Measurements from ENCODE around the gene NPLOC4.
"Not testable (repeated sequence)": the region's sequence is repeated elsewhere in the genome, so short reads cannot be mapped to it uniquely, and the experiment has no call there.

NPLOC4 gene

GRCh38 chr17:81584771-81585170 lies 52.1 kb downstream of the NPLOC4 start:
- not testable (repeated sequence) for H3K9me3 ChIP-seq (ENCODE audit: control insufficient read depth, insufficient read depth, low read length); DNase-seq (ENCODE audit: low read depth, low spot score); H3K27ac ChIP-seq (ENCODE audit: low read length); H3K4me1 ChIP-seq (ENCODE audit: control insufficient read depth, insufficient read depth, low read length); H3K4me3 ChIP-seq (ENCODE audit: low read length); H3K27me3 ChIP-seq (ENCODE audit: control insufficient read depth, insufficient read depth, low read length)
- peaks cover 24% of the 10 kb centered on the region for H3K36me3 ChIP-seq (ENCODE audit: control insufficient read depth, insufficient read depth, low read length)
- no CpG with 5 or more reads among the region's 14 CpGs for WGBS (ENCODE audit: insufficient coverage, insufficient read length)

GRCh38 chr17:81583589-81584342 lies 53.1 kb downstream of the NPLOC4 start:
- Histone ChIP-seq H3K27ac (ENCODE audit: low read length) (no peak overlapping the region), H3K27me3 (ENCODE audit: control insufficient read depth, insufficient read depth, low read length) (no peaks in the 10 kb centered on the region), H3K4me3 (ENCODE audit: low read length) (no peak overlapping the region), H3K4me1 (ENCODE audit: control insufficient read depth, insufficient read depth, low read length) (no peaks in the 10 kb centered on the region), H3K9me3 (ENCODE audit: control insufficient read depth, insufficient read depth, low read length) (no peaks in the 10 kb centered on the region), H3K36me3 (ENCODE audit: control insufficient read depth, insufficient read depth, low read length) (peaks cover 22% of the 10 kb centered on the region)
- no CpG with 5 or more reads among the region's 6 CpGs for WGBS (ENCODE audit: insufficient coverage, insufficient read length)
- no peak for DNase-seq (ENCODE audit: low read depth, low spot score)

- no peak for DNase-seq (ENCODE audit: low read depth, low spot score)
- Histone ChIP-seq H3K4me3 (ENCODE audit: low read length) (no peak overlapping the region), H3K27ac (ENCODE audit: low read length) (no peak overlapping the region), H3K9me3 (ENCODE audit: control insufficient read depth, insufficient read depth, low read length) (no peaks in the 10 kb centered on the region), H3K27me3 (ENCODE audit: control insufficient read depth, insufficient read depth, low read length) (no peaks in the 10 kb centered on the region), H3K4me1 (ENCODE audit: control insufficient read depth, insufficient read depth, low read length) (no peaks in the 10 kb centered on the region), H3K36me3 (ENCODE audit: control insufficient read depth, insufficient read depth, low read length) (peaks cover 18% of the 10 kb centered on the region)
- WGBS (ENCODE audit: insufficient coverage, insufficient read length) = no CpG with 5 or more reads among the region's 12 CpGs
Observed at GRCh38 chr17:81582749-81583148, 54.2 kb downstream of the NPLOC4 start.

- H3K36me3 ChIP-seq (ENCODE audit: control insufficient read depth, insufficient read depth, low read length) = peaks cover 18% of the 10 kb centered on the region
- H3K4me1 ChIP-seq (ENCODE audit: control insufficient read depth, insufficient read depth, low read length) = no peaks in the 10 kb centered on the region
- H3K4me3 ChIP-seq (ENCODE audit: low read length) = no peak overlapping the region
- DNase-seq (ENCODE audit: low read depth, low spot score) = no peak
- no CpG with 5 or more reads among the region's 5 CpGs for whole genome bisulfite sequencing (ENCODE audit: insufficient coverage, insufficient read length)
- H3K9me3 ChIP-seq (ENCODE audit: control insufficient read depth, insufficient read depth, low read length) = no peaks in the 10 kb centered on the region
- H3K27me3 ChIP-seq (ENCODE audit: control insufficient read depth, insufficient read depth, low read length) = no peaks in the 10 kb centered on the region
- no peak overlapping the region for H3K27ac ChIP-seq (ENCODE audit: low read length)
Observed at GRCh38 chr17:81582341-81582740, 54.6 kb downstream of the NPLOC4 start.

- Histone ChIP-seq H3K9me3 (ENCODE audit: control insufficient read depth, insufficient read depth, low read length) (no peaks in the 10 kb centered on the region), H3K4me1 (ENCODE audit: control insufficient read depth, insufficient read depth, low read length) (no peaks in the 10 kb centered on the region), H3K27ac (ENCODE audit: low read length) (no peak overlapping the region), H3K4me3 (ENCODE audit: low read length) (no peak overlapping the region), H3K27me3 (ENCODE audit: control insufficient read depth, insufficient read depth, low read length) (no peaks in the 10 kb centered on the region), H3K36me3 (ENCODE audit: control insufficient read depth, insufficient read depth, low read length) (peaks cover 18% of the 10 kb centered on the region)
- WGBS (ENCODE audit: insufficient coverage, insufficient read length) = no CpG with 5 or more reads among the region's 8 CpGs
- DNase-seq (ENCODE audit: low read depth, low spot score) = no peak
Observed at GRCh38 chr17:81581758-81582157, 55.2 kb downstream of the NPLOC4 start.

- no peaks in the 10 kb centered on the region for H3K9me3 ChIP-seq (ENCODE audit: control insufficient read depth, insufficient read depth, low read length)
- H3K36me3 ChIP-seq (ENCODE audit: control insufficient read depth, insufficient read depth, low read length) = peaks cover 13% of the 10 kb centered on the region
- no peak overlapping the region for H3K27ac ChIP-seq (ENCODE audit: low read length)
- WGBS (ENCODE audit: insufficient coverage, insufficient read length) = no CpG with 5 or more reads among the region's 6 CpGs
- no peaks in the 10 kb centered on the region for H3K27me3 ChIP-seq (ENCODE audit: control insufficient read depth, insufficient read depth, low read length)
- no peaks in the 10 kb centered on the region for H3K4me1 ChIP-seq (ENCODE audit: control insufficient read depth, insufficient read depth, low read length)
- H3K4me3 ChIP-seq (ENCODE audit: low read length) = no peak overlapping the region
- no peak for DNase-seq (ENCODE audit: low read depth, low spot score)
Observed at GRCh38 chr17:81580481-81580880, 56.4 kb downstream of the NPLOC4 start.

- Histone ChIP-seq H3K36me3 (ENCODE audit: control insufficient read depth, insufficient read depth, low read length) (peaks cover 13% of the 10 kb centered on the region), H3K9me3 (ENCODE audit: control insufficient read depth, insufficient read depth, low read length) (no peaks in the 10 kb centered on the region), H3K27me3 (ENCODE audit: control insufficient read depth, insufficient read depth, low read length) (no peaks in the 10 kb centered on the region), H3K4me1 (ENCODE audit: control insufficient read depth, insufficient read depth, low read length) (no peaks in the 10 kb centered on the region), H3K27ac (ENCODE audit: low read length) (no peak overlapping the region), H3K4me3 (ENCODE audit: low read length) (no peak overlapping the region)
- WGBS (ENCODE audit: insufficient coverage, insufficient read length) = no CpG with 5 or more reads among the region's 10 CpGs
- DNase-seq (ENCODE audit: low read depth, low spot score) = no peak
Observed at GRCh38 chr17:81579821-81580321, 57.0 kb downstream of the NPLOC4 start.

- DNase-seq (ENCODE audit: low read depth, low spot score) = no peak
- Histone ChIP-seq H3K4me1 (ENCODE audit: control insufficient read depth, insufficient read depth, low read length) (no peaks in the 10 kb centered on the region), H3K9me3 (ENCODE audit: control insufficient read depth, insufficient read depth, low read length) (no peaks in the 10 kb centered on the region), H3K27me3 (ENCODE audit: control insufficient read depth, insufficient read depth, low read length) (no peaks in the 10 kb centered on the region), H3K27ac (ENCODE audit: low read length) (no peak overlapping the region), H3K4me3 (ENCODE audit: low read length) (no peak overlapping the region), H3K36me3 (ENCODE audit: control insufficient read depth, insufficient read depth, low read length) (peaks cover 13% of the 10 kb centered on the region)
- whole genome bisulfite sequencing (ENCODE audit: insufficient coverage, insufficient read length) = no CpG with 5 or more reads among the region's 6 CpGs
Observed at GRCh38 chr17:81579298-81579697, 57.6 kb downstream of the NPLOC4 start.

- Histone ChIP-seq H3K36me3 (ENCODE audit: control insufficient read depth, insufficient read depth, low read length) (peaks cover 13% of the 10 kb centered on the region), H3K27ac (ENCODE audit: low read length) (no peak overlapping the region)
- WGBS (ENCODE audit: insufficient coverage, insufficient read length) = no CpG with 5 or more reads among the region's 6 CpGs
Observed at GRCh38 chr17:81578561-81579225, 58.2 kb downstream of the NPLOC4 start.

GRCh38 chr17:81578038-81578441 lies 58.9 kb downstream of the NPLOC4 start:
- no peak overlapping the region for H3K27ac ChIP-seq (ENCODE audit: low read length)
- DNase-seq (ENCODE audit: low read depth, low spot score) = no peak
- peaks cover 10% of the 10 kb centered on the region for H3K36me3 ChIP-seq (ENCODE audit: control insufficient read depth, insufficient read depth, low read length)
- no peak overlapping the region for H3K4me3 ChIP-seq (ENCODE audit: low read length)
- WGBS (ENCODE audit: insufficient coverage, insufficient read length) = no CpG with 5 or more reads among the region's 10 CpGs
- no peaks in the 10 kb centered on the region for H3K27me3 ChIP-seq (ENCODE audit: control insufficient read depth, insufficient read depth, low read length)
- H3K9me3 ChIP-seq (ENCODE audit: control insufficient read depth, insufficient read depth, low read length) = no peaks in the 10 kb centered on the region
- no peaks in the 10 kb centered on the region for H3K4me1 ChIP-seq (ENCODE audit: control insufficient read depth, insufficient read depth, low read length)

More at GRCh38 chr17:81578561-81579225, 58.2 kb downstream of the NPLOC4 start:
- no peaks in the 10 kb centered on the region for H3K4me1 ChIP-seq (ENCODE audit: control insufficient read depth, insufficient read depth, low read length)
- no peaks in the 10 kb centered on the region for H3K27me3 ChIP-seq (ENCODE audit: control insufficient read depth, insufficient read depth, low read length)
- no peak overlapping the region for H3K4me3 ChIP-seq (ENCODE audit: low read length)
- H3K9me3 ChIP-seq (ENCODE audit: control insufficient read depth, insufficient read depth, low read length) = no peaks in the 10 kb centered on the region
- no peak for DNase-seq (ENCODE audit: low read depth, low spot score)

Data from iPS DF 6.9 (cell line).